Natural killer cell (primary cell): Measurements from ENCODE around the gene HOXA10. TPM values are rescaled to one million over a fixed set of nuclear protein-coding genes. Genes with fewer than 3 reads are reported as not detected.

ENCODE experiments used
- ATAC-seq, 3 donors: fragments of 150-1000 bp in 2 of 3; fragments of 200-7000 bp in 1 of 3; cut with Tn5 transposase; 1 replicate in 1 of 3; 2 replicates in 2 of 3; pipeline ENCODE4 v1.10.0; 2021; ENCODE audit warnings: mild to moderate bottlenecking in 2 of 3, moderate library complexity in 2 of 3
- DNase-seq, 2 donors: peaks; one replicate each; pipeline versions ENCODE4 v3.0.0 to v3.0.0-alpha.2; 2013 to 2021; ENCODE audit warnings: mixed read lengths in 1 of 2
- H3K27ac ChIP-seq: one replicate; pipeline ENCODE4 v1.5.1; 2013; ENCODE audit warnings: mild to moderate bottlenecking, low read length
- H3K27me3 ChIP-seq: one replicate; pipeline ENCODE4 v1.6.1; 2013; ENCODE audit warnings: low read length; ENCODE audit not compliant: control insufficient read depth, insufficient read depth
- H3K36me3 ChIP-seq: one replicate; pipeline ENCODE4 v1.6.1; 2013; ENCODE audit warnings: low read length; ENCODE audit not compliant: control insufficient read depth, insufficient read depth
- H3K4me1 ChIP-seq: one replicate; pipeline ENCODE4 v1.6.1; 2013; ENCODE audit warnings: low read length; ENCODE audit not compliant: control insufficient read depth, insufficient read depth
- H3K4me3 ChIP-seq: one replicate; pipeline ENCODE4 v1.5.1; 2013; ENCODE audit warnings: low read length
- H3K9me3 ChIP-seq: one replicate; pipeline ENCODE4 v1.6.1; 2013; ENCODE audit warnings: low read length; ENCODE audit not compliant: control insufficient read depth, insufficient read depth
- H3K27ac Mint-ChIP-seq, 2 donors: one replicate each; pipeline ENCODE4 v1.8.0; 2022; ENCODE audit warnings: mild to moderate bottlenecking in 2 of 2, mixed read lengths in 2 of 2, moderate library complexity in 1 of 2
- H3K27me3 Mint-ChIP-seq, 2 donors: one replicate each; pipeline ENCODE4 v1.8.0; 2022; ENCODE audit warnings: low read depth in 2 of 2, mixed read lengths in 2 of 2
- H3K36me3 Mint-ChIP-seq: one replicate; pipeline ENCODE4 v1.8.0; 2022; ENCODE audit warnings: mixed read lengths
- H3K4me1 Mint-ChIP-seq, 2 donors: one replicate each; pipeline ENCODE4 v1.8.0; 2022; ENCODE audit warnings: mixed read lengths in 2 of 2
- H3K4me3 Mint-ChIP-seq: one replicate; pipeline ENCODE4 v1.8.0; 2022; ENCODE audit warnings: mild to moderate bottlenecking, moderate library complexity, mixed read lengths
- H3K9me3 Mint-ChIP-seq, 2 donors: one replicate each; pipeline ENCODE4 v1.8.0; 2022; ENCODE audit warnings: mixed read lengths in 2 of 2
- CTCF ChIP-seq: fragments of 200-600 bp; IDR thresholded peaks from one replicate; pipeline ENCODE4 v1.8.0; 2022; ENCODE audit warnings: antibody characterized with exemption
- WGBS: methylation state at CpG from one replicate; pipeline ENCODE4 v1.1.7; 2013; ENCODE audit warnings: missing lambda C conversion rate; ENCODE audit not compliant: insufficient coverage; 5-methylcytosine and 5-hydroxymethylcytosine counted together
- intact Hi-C: fragments of 100-400 bp; cut with micrococcal nuclease; formaldehyde crosslinking; loops from one replicate; pipeline ENCODE4 v1.14.2; 2022
- total RNA-seq, 4 donors: library from RNA; stranded (reverse); fragments of 120-200 nt in 1 of 4; gene quantifications; one replicate each; pipeline versions ENCODE4 v1.2.3 to v1.2.4, GENCODE V29; 2013 to 2022

Gene HOXA10
- total RNA-seq, 3 donors from 2014 or later (not counting 1 experiment from before 2014, with no cell fraction given), result 0.82 to 3.3 (median 2.2) TPM

- intact Hi-C loops, result no loop called here
- Mint-ChIP-seq H3K4me1 (peaks cover 24 to 32% of the 10 kb centered on the region in 2 donors), H3K36me3 (peaks cover 20% of the 10 kb centered on the region), H3K27me3 (peaks cover 49 to 59% of the 10 kb centered on the region in 2 donors), H3K4me3 (no peak overlapping the region), H3K27ac (no peak overlapping the region), H3K9me3 (no peaks in the 10 kb centered on the region)
- TF ChIP-seq CTCF, result no peak
- Histone ChIP-seq H3K4me3 (no peak overlapping the region), H3K27ac (no peak overlapping the region), H3K36me3 (no peaks in the 10 kb centered on the region), H3K9me3 (no peaks in the 10 kb centered on the region), H3K4me1 (peaks cover 40% of the 10 kb centered on the region), H3K27me3 (peaks cover 68% of the 10 kb centered on the region)
- WGBS, result 96% methylated on average over 40 of the region's 40 CpGs
- no peak for ATAC-seq
- DNase-seq, result peak in 1 of 2 donors; percentile 13
These were observed 1.8 kb upstream of the HOXA10 start for GRCh38 chr7:27175626-27176523.

GRCh38 chr7:27174874-27175625 is 930 bp upstream of the HOXA10 start:
- Histone ChIP-seq H3K9me3 (no peaks in the 10 kb centered on the region), H3K27me3 (peaks cover 67% of the 10 kb centered on the region), H3K4me3 (no peak overlapping the region), H3K27ac (no peak overlapping the region), H3K4me1 (peaks cover 42% of the 10 kb centered on the region), H3K36me3 (no peaks in the 10 kb centered on the region)
- WGBS, result 96% methylated on average over 12 of the region's 12 CpGs
- Mint-ChIP-seq H3K36me3 (peaks cover 20% of the 10 kb centered on the region), H3K4me1 (peaks cover 24 to 32% of the 10 kb centered on the region in 2 donors), H3K27ac (no peak overlapping the region), H3K4me3 (peak overlapping the region; percentile 74), H3K27me3 (peaks cover 56 to 61% of the 10 kb centered on the region in 2 donors), H3K9me3 (no peaks in the 10 kb centered on the region)
- TF ChIP-seq CTCF, result no peak
- ATAC-seq (no peak), DNase-seq (peak in 1 of 2 donors; percentile 8)
- intact Hi-C loops, result no loop called here

GRCh38 chr7:27173511-27173955 is 587 bp downstream of the HOXA10 start:
- Histone ChIP-seq H3K9me3 (no peaks in the 10 kb centered on the region), H3K36me3 (no peaks in the 10 kb centered on the region), H3K27ac (no peak overlapping the region), H3K27me3 (peaks cover 67% of the 10 kb centered on the region), H3K4me1 (peaks cover 48% of the 10 kb centered on the region), H3K4me3 (peak overlapping the region; percentile 49)
- TF ChIP-seq CTCF, result no peak
- DNase-seq, result peak; percentile 55 to 62
- WGBS, result under 1% methylated on average over 59 of the region's 59 CpGs
- peaks cover 52 to 60% of the 10 kb centered on the region in 2 donors for H3K27me3 Mint-ChIP-seq
- H3K9me3 Mint-ChIP-seq, result no peaks in the 10 kb centered on the region
- H3K27ac Mint-ChIP-seq, result peak overlapping the region in 1 of 2 donors; percentile 9
- H3K4me3 Mint-ChIP-seq, result peak overlapping the region; percentile 40
- peaks cover 23 to 30% of the 10 kb centered on the region in 2 donors for H3K4me1 Mint-ChIP-seq
- peaks cover 18% of the 10 kb centered on the region for H3K36me3 Mint-ChIP-seq
- ATAC-seq, result peak; percentile 76 to 84 (median 80)
- intact Hi-C loops, result loop anchor here (2.0 kb wide), 2 partner anchors 13 to 17 kb away; partner anchors contain the start of gene HOXA7
